HFF-Myc (cell line): ENCODE data around the gene SMYD2.

ENCODE experiments used
- DNase-seq: peaks from one replicate; pipeline ENCODE4 v3.0.0-alpha.2; 2011; ENCODE audit warnings: low read depth; ENCODE audit errors: extremely low read depth
- H3K4me3 ChIP-seq: replicated peaks from 2 replicates; pipeline ENCODE4 v1.5.1; 2011; ENCODE audit warnings: low read depth, mild to moderate bottlenecking, control low read depth, low read length
- TF ChIP-seq, protein P1 (sequence below): IDR thresholded peaks from 2 replicates; pipeline ENCODE4 v1.5.1; 2012; ENCODE audit warnings: mild to moderate bottlenecking, low read depth, low read length, control low read depth; ENCODE audit errors: missing control alignments

SMYD2 gene

DNA sequence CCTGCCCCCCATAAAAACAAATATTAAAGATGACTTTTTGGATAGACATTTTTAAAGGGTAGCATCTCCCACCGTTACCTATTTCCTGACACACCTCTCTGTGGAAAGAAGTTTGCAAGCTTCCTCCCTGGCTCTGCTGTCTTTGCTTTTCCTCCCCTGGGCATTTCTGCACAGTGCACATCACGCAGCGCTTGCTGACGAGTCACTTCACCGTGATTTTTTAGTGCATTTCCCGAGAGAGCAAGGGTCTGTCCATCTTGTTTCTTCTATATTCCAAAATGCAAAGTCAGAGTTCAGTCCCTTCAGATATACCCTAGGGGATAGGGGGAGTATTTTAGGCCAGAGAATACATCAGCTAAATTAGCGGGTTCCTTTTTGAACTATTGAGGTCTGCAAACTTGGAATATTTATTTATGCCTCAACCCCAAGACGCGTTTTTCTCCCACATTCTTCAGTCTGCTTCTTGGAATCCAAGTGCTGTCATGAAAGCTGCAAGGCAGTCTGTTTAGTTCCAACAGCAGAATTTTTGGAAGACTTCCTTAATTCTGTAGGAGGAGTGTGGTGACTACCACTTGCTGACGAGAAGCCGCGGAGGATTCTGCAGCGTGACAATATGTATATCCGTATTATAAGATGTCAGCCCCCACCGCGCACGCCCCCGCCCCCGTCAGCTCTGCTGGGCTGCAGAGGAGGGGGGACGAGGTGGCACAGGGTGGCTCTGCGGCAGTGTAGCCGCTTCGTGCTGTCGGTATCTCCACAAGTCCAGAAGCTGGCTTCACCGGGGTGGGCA, 22.4 kb downstream of the SMYD2 start:
- TF ChIP-seq, protein P1, sequence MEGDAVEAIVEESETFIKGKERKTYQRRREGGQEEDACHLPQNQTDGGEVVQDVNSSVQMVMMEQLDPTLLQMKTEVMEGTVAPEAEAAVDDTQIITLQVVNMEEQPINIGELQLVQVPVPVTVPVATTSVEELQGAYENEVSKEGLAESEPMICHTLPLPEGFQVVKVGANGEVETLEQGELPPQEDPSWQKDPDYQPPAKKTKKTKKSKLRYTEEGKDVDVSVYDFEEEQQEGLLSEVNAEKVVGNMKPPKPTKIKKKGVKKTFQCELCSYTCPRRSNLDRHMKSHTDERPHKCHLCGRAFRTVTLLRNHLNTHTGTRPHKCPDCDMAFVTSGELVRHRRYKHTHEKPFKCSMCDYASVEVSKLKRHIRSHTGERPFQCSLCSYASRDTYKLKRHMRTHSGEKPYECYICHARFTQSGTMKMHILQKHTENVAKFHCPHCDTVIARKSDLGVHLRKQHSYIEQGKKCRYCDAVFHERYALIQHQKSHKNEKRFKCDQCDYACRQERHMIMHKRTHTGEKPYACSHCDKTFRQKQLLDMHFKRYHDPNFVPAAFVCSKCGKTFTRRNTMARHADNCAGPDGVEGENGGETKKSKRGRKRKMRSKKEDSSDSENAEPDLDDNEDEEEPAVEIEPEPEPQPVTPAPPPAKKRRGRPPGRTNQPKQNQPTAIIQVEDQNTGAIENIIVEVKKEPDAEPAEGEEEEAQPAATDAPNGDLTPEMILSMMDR, result no peak
- no peak overlapping the region for H3K4me3 ChIP-seq
- DNase-seq, result no peak

DNA sequence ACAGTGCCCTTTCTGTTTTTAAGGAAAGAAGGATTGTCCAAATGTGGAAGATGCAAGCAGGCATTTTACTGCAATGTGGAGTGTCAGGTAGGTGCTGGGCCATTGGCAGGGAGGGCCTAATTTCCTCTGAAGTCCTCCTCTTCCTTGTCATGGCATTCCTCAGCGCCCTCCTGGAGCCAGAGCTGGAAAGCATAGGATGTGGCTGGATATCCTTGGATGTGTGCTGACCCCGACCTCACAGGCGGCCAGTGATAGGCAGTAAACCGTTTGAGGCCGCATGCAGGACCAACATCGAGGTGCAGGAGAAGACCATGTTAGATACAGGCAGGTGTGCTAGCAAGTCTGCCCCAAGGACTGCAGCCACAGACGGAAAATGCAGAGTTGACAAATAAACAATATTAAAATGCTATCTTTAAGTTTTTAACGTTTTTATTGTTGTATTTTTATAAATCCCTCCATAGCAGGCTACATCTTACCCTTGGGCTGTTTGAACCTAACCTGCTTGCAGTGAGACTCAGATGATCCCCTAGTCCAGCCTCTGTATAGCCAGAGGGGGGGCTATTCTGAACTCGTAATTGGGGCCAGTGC, 24.3 kb downstream of the SMYD2 start:
- no peak for DNase-seq
- TF ChIP-seq, protein P1, result no peak
- H3K4me3 ChIP-seq, result no peak overlapping the region

DNA sequence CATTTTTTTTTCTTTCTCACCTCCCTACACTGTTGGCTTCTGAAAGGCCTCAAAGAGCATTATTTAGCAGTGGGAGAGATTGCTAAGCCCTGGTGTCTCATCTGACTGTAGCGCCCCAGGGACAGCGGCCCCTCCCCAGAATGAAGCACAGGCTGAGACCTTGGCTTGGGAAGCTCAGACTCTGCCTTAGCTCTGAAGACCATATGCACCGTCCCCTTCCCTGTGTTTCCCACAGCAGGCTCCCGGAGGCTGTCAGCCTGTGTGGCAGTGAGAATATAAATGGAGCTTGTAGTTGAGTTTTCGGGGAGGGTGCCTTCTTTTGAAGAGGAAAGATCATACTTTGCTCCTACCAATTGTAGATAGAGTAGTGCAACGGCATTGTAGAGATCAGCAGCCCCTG, 25.3 kb downstream of the SMYD2 start:
- TF ChIP-seq, protein P1, result no peak
- DNase-seq, result no peak
- no peak overlapping the region for H3K4me3 ChIP-seq

DNA sequence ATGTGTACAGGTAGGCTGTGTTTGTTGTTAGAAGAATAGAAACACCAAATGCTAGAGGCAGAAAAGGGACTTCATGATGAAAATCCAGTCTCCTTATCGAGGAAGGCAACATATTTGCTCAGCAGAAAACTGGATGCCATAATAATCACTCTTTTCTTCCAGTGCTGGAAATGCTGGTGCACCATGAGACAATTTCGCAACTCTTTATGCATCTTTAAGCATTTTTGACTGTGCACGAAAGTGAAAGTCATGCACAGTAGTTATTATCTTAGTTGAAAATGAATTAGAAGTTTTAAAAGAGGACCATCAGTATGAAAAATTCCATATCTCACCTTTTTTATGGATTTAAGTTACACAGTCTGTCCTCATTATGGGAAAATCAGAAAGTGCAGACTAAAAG, 29.1 kb downstream of the SMYD2 start:
- DNase-seq, result no peak
- TF ChIP-seq, protein P1, result no peak
- H3K4me3 ChIP-seq, result no peak overlapping the region

DNA sequence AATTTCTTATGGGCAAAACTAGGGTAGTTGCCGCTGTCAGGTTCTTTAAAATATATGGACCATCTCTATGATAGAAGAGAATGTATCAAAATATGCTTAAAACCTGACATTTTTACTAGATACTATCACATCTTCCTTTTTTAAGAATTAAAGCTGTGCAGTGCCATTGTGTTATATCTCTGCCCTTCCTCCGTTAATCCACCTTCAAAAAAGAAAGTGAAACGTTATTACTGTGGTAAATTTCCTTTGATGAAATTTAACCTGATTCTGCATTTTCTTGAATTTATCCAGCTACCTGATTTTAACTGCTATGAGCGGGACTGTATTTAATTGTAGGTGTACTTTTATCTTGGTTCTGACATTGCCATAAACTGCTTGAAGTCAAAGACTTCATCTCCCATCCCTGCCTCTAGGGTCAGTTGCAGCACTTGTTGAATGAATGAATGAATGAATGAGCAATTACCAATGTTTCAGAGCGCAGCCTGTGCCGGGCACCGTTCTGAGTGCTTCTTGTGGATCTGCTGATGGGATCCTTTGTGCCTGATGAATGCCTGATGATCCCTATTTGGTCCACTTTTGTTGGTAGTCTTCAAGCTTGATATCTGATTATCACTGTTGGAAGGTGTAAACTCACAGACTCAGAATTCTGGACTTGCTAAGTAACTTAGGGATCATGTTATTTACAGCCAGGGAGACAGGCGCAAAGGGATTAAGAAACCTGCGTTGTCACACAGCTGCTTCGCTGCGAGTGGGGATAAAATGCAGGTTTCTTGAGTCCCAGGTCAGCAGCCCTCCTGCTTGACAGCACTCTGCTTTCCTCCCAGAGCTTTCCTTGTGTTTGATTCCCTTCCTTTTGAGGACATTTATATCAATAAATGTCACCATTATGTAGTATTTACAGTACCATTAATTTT, 30.1 kb downstream of the SMYD2 start:
- DNase-seq, result no peak
- H3K4me3 ChIP-seq, result no peak overlapping the region
- TF ChIP-seq, protein P1, result no peak

DNA sequence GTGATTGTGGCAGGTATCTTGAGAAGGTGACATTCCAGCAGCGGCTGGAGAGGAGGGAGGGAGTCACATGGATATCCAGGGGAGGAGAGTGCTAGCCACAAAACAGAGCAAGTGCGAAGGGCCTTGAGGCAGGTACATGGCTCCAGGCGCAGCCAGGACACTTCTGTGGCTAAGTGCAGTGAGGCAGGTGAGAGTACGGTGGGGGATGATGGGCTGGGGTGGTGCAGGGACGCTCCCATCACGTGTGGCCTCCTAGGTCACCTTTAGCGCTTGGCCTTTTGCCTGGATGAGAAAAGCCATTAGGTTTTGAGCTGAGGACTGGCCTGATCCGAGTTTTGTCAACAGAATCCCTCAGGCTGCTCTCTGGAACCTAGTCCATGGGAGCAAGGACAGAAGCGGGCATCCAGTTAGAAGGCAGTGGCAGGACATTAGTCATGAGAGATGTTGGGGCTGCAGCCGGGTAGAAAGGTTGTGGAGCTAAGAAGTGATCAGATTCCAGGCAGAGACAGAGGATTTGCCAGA, 31.6 kb downstream of the SMYD2 start:
- TF ChIP-seq, protein P1, result no peak
- DNase-seq, result no peak
- H3K4me3 ChIP-seq, result no peak overlapping the region
